Measurements from ENCODE around the gene TENT4A.

TENT4A gene

GRCh38 chr5:6723816-6724300 is 10.6 kb downstream of the TENT4A start:
- in situ Hi-C loops (cut with MboI; ENCODE audit: low sequenced_read_pairs, unreplicated experiment), result no loop called here
- no peak for DNase-seq (ENCODE audit: low spot score)
- TF ChIP-seq CTCF (IDR thresholded peaks at IDR 0.05; ENCODE audit: borderline replicate concordance, control extremely low read depth, extremely low read depth, insufficient read depth, missing control alignments), result no peak

- TF ChIP-seq CTCF (IDR thresholded peaks at IDR 0.05; ENCODE audit: borderline replicate concordance, control extremely low read depth, extremely low read depth, insufficient read depth, missing control alignments), result no peak
- in situ Hi-C loops (cut with MboI; ENCODE audit: low sequenced_read_pairs, unreplicated experiment), result no loop called here
- no peak for DNase-seq (ENCODE audit: low spot score)
Measured at GRCh38 chr5:6724321-6724929, 11.2 kb downstream of the TENT4A start.

- in situ Hi-C loops (cut with MboI; ENCODE audit: low sequenced_read_pairs, unreplicated experiment), result loop anchor here (25.0 kb wide), 2 partner anchors 88 to 1238 kb away; partner anchors contain the start of genes NSUN2 and SRD5A1
- no peak for DNase-seq (ENCODE audit: low spot score)
- TF ChIP-seq CTCF (IDR thresholded peaks at IDR 0.05; ENCODE audit: borderline replicate concordance, control extremely low read depth, extremely low read depth, insufficient read depth, missing control alignments), result no peak
Measured at GRCh38 chr5:6725421-6725820, 12.2 kb downstream of the TENT4A start.

- in situ Hi-C loops (cut with MboI; ENCODE audit: low sequenced_read_pairs, unreplicated experiment), result loop anchor here (25.0 kb wide), 2 partner anchors 89 to 1239 kb away; partner anchors contain the start of genes NSUN2 and SRD5A1
- no peak for DNase-seq (ENCODE audit: low spot score)
- TF ChIP-seq CTCF (IDR thresholded peaks at IDR 0.05; ENCODE audit: borderline replicate concordance, control extremely low read depth, extremely low read depth, insufficient read depth, missing control alignments), result no peak
Measured at GRCh38 chr5:6726006-6726405, 12.8 kb downstream of the TENT4A start.

- TF ChIP-seq CTCF (IDR thresholded peaks at IDR 0.05; ENCODE audit: borderline replicate concordance, control extremely low read depth, extremely low read depth, insufficient read depth, missing control alignments), result no peak
- no peak for DNase-seq (ENCODE audit: low spot score)
- in situ Hi-C loops (cut with MboI; ENCODE audit: low sequenced_read_pairs, unreplicated experiment), result loop anchor here (25.0 kb wide), 2 partner anchors 90 to 1240 kb away; partner anchors contain the start of genes NSUN2 and SRD5A1
Measured at GRCh38 chr5:6727231-6727630, 14.0 kb downstream of the TENT4A start.

GRCh38 chr5:6728011-6728794 is 15.0 kb downstream of the TENT4A start:
- peak; percentile 81 for DNase-seq (ENCODE audit: low spot score)
- TF ChIP-seq CTCF (IDR thresholded peaks at IDR 0.05; ENCODE audit: borderline replicate concordance, control extremely low read depth, extremely low read depth, insufficient read depth, missing control alignments), result no peak
- in situ Hi-C loops (cut with MboI; ENCODE audit: low sequenced_read_pairs, unreplicated experiment), result loop anchor here (25.0 kb wide), 2 partner anchors 91 to 1241 kb away; partner anchors contain the start of genes NSUN2 and SRD5A1

All from GM13976 (cell line).